DOHH2 (cell line): Measurements from ENCODE around the gene EFNA5.

Experiments
- EZH2phosphoT487 ChIP-seq: fragments of 200-600 bp; sonication (generic); IDR thresholded peaks from 2 replicates; pipeline ENCODE4 v1.6.1; 2017; ENCODE audit warnings: borderline replicate concordance, mild to moderate bottlenecking, antibody characterized with exemption, low read length, moderate library complexity, mixed read lengths
- TF ChIP-seq, protein P1 (sequence below): fragments of 200-600 bp; sonication (generic); IDR thresholded peaks from one replicate; pipeline ENCODE4 v1.5.1; 2014; ENCODE audit warnings: antibody characterized with exemption, mild to moderate bottlenecking, low read depth, low read length; ENCODE audit not compliant: poor library complexity, severe bottlenecking

DNA sequence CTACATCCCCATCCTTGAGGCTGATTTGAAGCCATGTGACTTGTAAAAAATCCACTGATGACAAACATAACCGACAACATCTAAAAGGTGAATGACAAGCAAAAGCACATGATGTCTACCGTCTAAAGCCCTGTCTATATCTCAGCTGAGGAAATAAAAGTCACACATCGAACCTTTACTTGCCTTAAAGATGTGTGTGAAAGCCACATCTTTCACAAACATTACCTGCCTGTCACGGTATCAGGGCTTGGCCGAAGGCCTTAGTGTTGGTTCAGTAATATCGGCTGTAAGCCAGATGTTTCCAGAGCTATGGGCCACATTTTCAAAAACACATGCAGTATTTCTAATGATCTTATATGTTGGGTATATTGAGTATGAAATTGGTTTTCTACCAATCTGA, 125.8 kb downstream of the EFNA5 start:
- TF ChIP-seq, protein P1, sequence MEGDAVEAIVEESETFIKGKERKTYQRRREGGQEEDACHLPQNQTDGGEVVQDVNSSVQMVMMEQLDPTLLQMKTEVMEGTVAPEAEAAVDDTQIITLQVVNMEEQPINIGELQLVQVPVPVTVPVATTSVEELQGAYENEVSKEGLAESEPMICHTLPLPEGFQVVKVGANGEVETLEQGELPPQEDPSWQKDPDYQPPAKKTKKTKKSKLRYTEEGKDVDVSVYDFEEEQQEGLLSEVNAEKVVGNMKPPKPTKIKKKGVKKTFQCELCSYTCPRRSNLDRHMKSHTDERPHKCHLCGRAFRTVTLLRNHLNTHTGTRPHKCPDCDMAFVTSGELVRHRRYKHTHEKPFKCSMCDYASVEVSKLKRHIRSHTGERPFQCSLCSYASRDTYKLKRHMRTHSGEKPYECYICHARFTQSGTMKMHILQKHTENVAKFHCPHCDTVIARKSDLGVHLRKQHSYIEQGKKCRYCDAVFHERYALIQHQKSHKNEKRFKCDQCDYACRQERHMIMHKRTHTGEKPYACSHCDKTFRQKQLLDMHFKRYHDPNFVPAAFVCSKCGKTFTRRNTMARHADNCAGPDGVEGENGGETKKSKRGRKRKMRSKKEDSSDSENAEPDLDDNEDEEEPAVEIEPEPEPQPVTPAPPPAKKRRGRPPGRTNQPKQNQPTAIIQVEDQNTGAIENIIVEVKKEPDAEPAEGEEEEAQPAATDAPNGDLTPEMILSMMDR: no peak
- no peak for TF ChIP-seq EZH2phosphoT487
